ENCODE results near the gene RAP1GAP2. TPM values are rescaled to one million over a fixed set of nuclear protein-coding genes. Genes with fewer than 3 reads are reported as not detected.

Gene RAP1GAP2
- total and polyA plus RNA-seq, 2 of the 8 experiments (the other 6 are each of a cell fraction or from before 2014, with no cell fraction given), result 24.0 to 63.8 TPM

DNA sequence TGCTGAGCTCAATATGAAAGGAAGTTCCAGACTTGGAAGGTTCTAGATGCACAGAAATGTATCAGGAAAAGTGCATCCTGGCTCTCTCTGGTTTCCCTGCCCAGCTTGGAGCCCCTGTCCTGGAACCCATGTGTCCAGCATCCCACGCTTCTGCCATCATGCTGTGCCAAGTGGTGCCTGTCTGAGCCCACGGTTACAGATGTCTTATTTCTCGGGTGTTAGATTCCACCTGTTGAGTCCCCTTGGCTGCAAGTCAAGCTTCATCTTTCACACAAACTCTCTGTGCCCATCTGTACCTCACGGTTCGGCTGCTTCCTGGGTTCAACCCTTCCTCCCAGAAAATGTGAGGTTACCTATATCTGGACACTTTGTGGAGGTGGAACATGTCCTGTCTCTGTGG, 244.6 kb downstream of the RAP1GAP2 start:
- Histone ChIP-seq H2BK120ac (replicated peaks; ENCODE audit: low read depth, low read length) (no peak overlapping the region), H3K23ac (ENCODE audit: insufficient read length) (no peak overlapping the region), H4K20me1 (replicated peaks in 1 of 2; ENCODE audit: control insufficient read depth in 1 of 2, insufficient read depth in 2 of 2, low read length in 2 of 2) (peaks cover 0 to 2% of the 10 kb centered on the region in 2 experiments), H3K14ac (ENCODE audit: insufficient read length) (no peak overlapping the region), H2BK5ac (ENCODE audit: low read depth, low read length) (no peak overlapping the region), H3K79me1 (ENCODE audit: low read depth, low read length) (no peaks in the 10 kb centered on the region), H4K91ac (replicated peaks; ENCODE audit: insufficient read length, low read length) (no peak overlapping the region), H3K56ac (replicated peaks; ENCODE audit: insufficient read length, low read depth, low read length) (no peak overlapping the region), H2AFZ (ENCODE audit: low read length) (no peak overlapping the region), H3K9ac (replicated peaks in 1 of 4; ENCODE audit: extremely low read depth in 1 of 4, low read depth in 3 of 4, low read length in 3 of 4) (no peak overlapping the region), H4K8ac (ENCODE audit: extremely low read depth, insufficient read depth, low read length) (no peak overlapping the region), H3K27me3 (replicated peaks in 1 of 4; ENCODE audit: control insufficient read depth in 3 of 4, extremely low read depth in 1 of 4, insufficient read depth in 3 of 4, low read length in 3 of 4) (no peaks in the 10 kb centered on the region), H2BK12ac (ENCODE audit: low read depth, low read length) (no peak overlapping the region), H3K9me3 (ENCODE audit: insufficient read depth in 2 of 2, low read depth in 1 of 2, low read length in 1 of 2) (peaks cover 13 to 17% of the 10 kb centered on the region in 2 experiments), H2AK5ac (ENCODE audit: low read depth, low read length) (no peak overlapping the region), H3K27ac (ENCODE audit: low read depth, low read length) (no peak overlapping the region), H3K23me2 (ENCODE audit: low read depth, low read length) (no peaks in the 10 kb centered on the region), H2BK15ac (ENCODE audit: low read length) (no peak overlapping the region), H3K4me3 (ENCODE audit: extremely low read depth in 1 of 4, insufficient read depth in 2 of 4, low read depth in 3 of 4, low read length in 4 of 4) (no peak overlapping the region), H3K18ac (ENCODE audit: extremely low read depth, low read length) (no peak overlapping the region), H3K36me3 (ENCODE audit: control insufficient read depth in 2 of 4, insufficient read depth in 4 of 4, low read length in 3 of 4) (no peaks in the 10 kb centered on the region), H2BK20ac (ENCODE audit: low read length) (no peak overlapping the region), H3K4me2 (ENCODE audit: insufficient read depth in 1 of 2, low read depth in 2 of 2, low read length in 2 of 2) (no peak overlapping the region), H3K4ac (replicated peaks; ENCODE audit: insufficient read length, low read depth, low read length) (no peak overlapping the region), H3K4me1 (replicated peaks in 1 of 4; ENCODE audit: control insufficient read depth in 3 of 4, insufficient read depth in 4 of 4, low read length in 3 of 4) (no peaks in the 10 kb centered on the region), H3K79me2 (ENCODE audit: control insufficient read depth in 1 of 2, insufficient read depth in 2 of 2, low read length in 2 of 2) (no peaks in the 10 kb centered on the region), H4K5ac (ENCODE audit: insufficient read length, low read depth, low read length) (no peak overlapping the region)
- TF ChIP-seq SIN3A (conservative IDR thresholded peaks at IDR 0.05 in 1 of 2, IDR thresholded peaks at IDR 0.05 in 1 of 2; ENCODE audit: low read depth in 1 of 2, low read length in 2 of 2), result no peak
- FAIRE-seq (no peak), DNase-seq (ENCODE audit: low read depth in 1 of 2, low spot score in 2 of 2) (no peak)
- WGBS, 2 experiments (ENCODE audit: extremely low coverage in 1 of 2, insufficient coverage in 1 of 2, insufficient read length in 1 of 2, insufficient replicate concordance in 2 of 2, low coverage in 1 of 2, low lambda C conversion rate in 2 of 2, missing lambda C conversion rate in 1 of 2), result 96% methylated on average over 5 of the region's 5 CpGs; no CpG with 5 or more reads in 1 of the 2 experiments
- ChIA-PET POLR2A (ENCODE audit: partially characterized antibody) (interaction anchor here (0.6 to 1.6 kb wide), 3 partner anchors 10 to 607 kb away, joined by 3 read pairs; no protein-coding TSS in a partner anchor), CTCF (ENCODE audit: partially characterized antibody) (interaction anchor here (0.6 to 1.7 kb wide), 5 partner anchors 8 to 493 kb away, joined by 3 to 5 read pairs (median 3); no protein-coding TSS in a partner anchor)
